Esophagus muscularis mucosa (tissue), 4 donors: ENCODE measurements around the gene CDRT4.

ENCODE experiments used
- CTCF ChIP-seq, 3 experiments: fragments of 200-600 bp in 2 of 3; fragments of 450-650 bp in 1 of 3; sonication (generic) in 2 of 3; IDR thresholded peaks; one replicate each; pipeline ENCODE4 v1.5.1; 2017 to 2019; ENCODE audit warnings: antibody characterized with exemption in 3 of 3, mild to moderate bottlenecking in 2 of 3, moderate library complexity in 1 of 3
- EP300 ChIP-seq: sonication (generic); formaldehyde crosslinking; IDR thresholded peaks from one replicate; pipeline ENCODE4 v1.6.1; 2017; ENCODE audit warnings: antibody characterized with exemption
- POLR2AphosphoS5 ChIP-seq, 2 donors: sonication (generic); formaldehyde crosslinking; IDR thresholded peaks; one replicate each; pipeline ENCODE4 v1.6.1; 2017; ENCODE audit warnings: antibody characterized with exemption in 2 of 2

- no peak for TF ChIP-seq POLR2AphosphoS5 (IDR thresholded peaks at IDR 0.05)
- no peak for TF ChIP-seq CTCF (IDR thresholded peaks at IDR 0.05)
- no peak for TF ChIP-seq EP300
Measured at GRCh38 chr17:15386083-15386482, 81.3 kb downstream of the CDRT4 start.
